Renal cortical epithelial cell (primary cell): ENCODE results near the gene LGR5. TPM values are rescaled to one million over a fixed set of nuclear protein-coding genes. Genes with fewer than 3 reads are reported as not detected.
"Not testable (repeated sequence)": the region's sequence is repeated elsewhere in the genome, so short reads cannot be mapped to it uniquely, and the experiment has no call there.

Experiments used
- DNase-seq: peaks from one replicate; pipeline ENCODE4 v3.0.0-alpha.2; 2011; ENCODE audit warnings: low read depth
- total RNA-seq: library from RNA; depleted of rRNA; stranded (reverse); fragments of >200 nt; gene quantifications from 2 replicates; pipeline ENCODE4 v1.2.3, GENCODE V29; 2014

Gene LGR5
- total RNA-seq, 1 donor from 2014 or later, result 0.05 TPM

DNA sequence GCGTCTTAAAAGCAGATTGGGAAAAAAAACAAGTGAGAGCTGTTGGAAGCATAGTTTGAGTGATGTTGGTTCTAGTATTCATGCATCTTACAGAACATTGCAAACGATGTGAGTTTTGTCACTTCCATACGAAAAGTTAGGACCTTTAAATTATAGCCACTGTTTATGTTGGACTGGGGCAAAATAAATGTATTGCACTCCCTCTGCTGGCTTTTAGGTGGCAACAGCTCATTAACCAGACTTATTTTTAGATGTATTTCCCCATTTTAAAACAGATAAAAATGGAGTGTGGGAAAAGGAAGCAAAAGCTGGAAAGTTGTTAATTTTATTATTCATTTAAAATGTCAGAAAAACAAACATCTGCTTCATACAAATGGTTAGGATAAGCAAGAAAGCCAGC, 111.9 kb downstream of the LGR5 start:
- peak; percentile 51 for DNase-seq

- no peak for DNase-seq
These were observed 113.3 kb downstream of the LGR5 start for GRCh38 chr12:71552728-71553501.

DNA sequence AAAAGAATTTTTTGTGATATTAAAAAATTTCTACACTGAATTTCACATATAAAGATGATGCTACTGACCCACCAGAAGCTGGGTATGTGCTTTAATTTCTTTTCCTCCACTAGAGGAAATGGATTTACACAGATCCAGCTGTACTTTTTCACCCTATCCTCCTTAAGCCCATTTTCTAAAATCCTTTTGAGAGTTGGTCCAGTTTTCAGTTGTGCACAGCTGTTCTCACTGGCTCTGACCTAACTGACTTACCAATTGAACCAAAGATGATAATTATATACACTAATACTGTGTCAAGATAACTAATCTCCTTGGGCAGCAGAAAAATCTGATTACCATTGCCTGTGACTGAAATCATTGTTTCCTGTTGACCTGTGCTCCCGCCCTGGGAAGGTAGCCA, 115.6 kb downstream of the LGR5 start:
- DNase-seq, result no peak

DNA sequence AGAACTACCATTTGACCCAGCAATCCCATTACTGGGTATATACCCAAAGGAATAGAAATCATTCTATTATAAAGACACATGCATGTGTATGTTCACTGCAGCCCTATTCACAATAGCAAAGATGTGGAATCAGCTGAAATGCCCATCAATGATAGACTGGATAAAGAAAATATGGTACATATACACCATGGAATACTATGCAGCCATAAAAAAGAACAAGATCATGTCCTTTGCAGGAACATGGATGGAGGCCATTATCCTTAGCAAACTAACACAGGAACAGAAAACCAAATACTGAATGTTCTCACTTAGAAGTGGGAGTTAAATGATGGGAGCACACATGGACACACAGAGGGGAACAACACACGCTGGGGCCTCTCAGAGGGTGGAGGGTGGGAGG, 116.2 kb downstream of the LGR5 start:
- not testable (repeated sequence) for DNase-seq

- DNase-seq, result no peak
These were observed 116.8 kb downstream of the LGR5 start for GRCh38 chr12:71556448-71556847.

GRCh38 chr12:71556875-71557274, 117.3 kb downstream of the LGR5 start:
- peak; percentile 92 for DNase-seq

DNA sequence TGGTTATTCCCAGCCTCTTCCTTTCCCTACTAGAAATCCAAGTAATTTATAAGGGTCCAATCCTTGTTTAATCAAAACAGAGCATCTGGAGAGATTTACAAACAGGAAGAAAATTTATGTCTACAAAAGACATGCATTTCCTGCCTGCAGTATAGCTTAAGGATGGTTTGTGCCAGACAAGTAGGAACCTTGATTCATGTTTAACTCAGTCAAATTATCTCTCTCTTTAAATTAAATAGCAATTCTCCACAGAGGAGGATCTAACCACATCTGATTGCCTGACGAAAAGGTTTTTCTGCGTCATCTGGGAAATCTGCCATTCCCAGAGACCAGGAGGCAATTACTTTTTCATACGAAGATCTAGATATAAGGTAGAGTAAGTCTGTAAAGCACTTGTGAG, 118.8 kb downstream of the LGR5 start:
- no peak for DNase-seq

DNA sequence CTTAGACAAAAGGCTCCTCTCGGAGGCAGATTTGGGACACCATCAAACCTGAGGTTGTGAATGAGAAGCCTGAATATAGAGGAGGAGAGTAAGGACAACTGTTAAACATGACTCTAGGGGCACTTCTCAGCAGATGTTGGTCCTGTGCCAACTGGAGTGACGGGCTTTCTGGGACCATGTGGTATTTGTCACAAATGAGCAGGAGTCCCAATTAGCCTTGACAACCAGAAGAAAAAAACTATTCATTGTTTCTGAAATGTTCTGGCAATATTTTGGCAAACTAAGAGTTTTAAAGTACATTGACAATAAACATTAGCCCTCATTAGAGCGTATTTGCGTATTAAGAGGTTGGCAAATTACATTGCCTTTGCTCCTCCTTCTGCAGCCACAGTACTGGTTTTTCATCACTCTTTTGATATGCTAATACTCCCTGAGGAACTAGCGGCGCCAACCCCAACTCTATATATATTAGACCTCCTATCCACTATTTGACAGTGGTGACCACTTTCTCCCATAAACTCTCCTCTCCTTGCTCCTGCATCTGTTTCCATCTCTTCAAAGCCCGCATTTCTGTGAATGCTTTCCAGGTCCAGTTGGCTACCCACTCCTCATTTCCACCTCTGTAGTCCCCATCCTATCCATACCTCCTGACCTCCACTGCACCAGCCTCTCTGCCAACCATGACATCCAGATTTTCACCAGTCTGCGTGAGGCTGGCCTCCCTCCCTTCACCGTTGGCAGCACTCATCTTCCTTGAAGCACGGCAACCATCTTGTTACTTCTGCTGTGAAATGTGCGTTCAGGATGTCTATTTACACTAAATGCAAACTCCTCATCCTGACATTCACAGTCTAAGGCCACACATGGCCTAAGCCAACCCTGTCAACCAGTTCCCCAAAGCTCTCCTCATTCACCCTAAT, 123.3 kb downstream of the LGR5 start:
- DNase-seq, result no peak

- DNase-seq, result no peak
These were observed 125.9 kb downstream of the LGR5 start for GRCh38 chr12:71565535-71565934.

DNA sequence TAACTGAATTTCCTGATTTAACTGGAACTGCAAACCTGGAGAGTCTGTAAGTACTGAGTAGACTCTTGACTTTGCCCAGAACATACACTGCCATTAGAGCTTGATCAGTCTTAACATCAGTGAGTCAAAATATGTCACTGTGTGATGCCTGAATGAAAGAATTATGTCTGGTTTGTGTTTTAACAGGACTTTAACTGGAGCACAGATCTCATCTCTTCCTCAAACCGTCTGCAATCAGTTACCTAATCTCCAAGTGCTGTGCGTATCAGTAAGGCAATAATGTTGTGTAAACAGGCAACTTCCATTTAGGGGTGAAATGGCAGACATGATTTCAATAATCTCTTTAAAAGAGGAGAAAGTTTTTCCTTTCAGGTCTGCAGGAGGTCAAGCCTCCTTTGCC, 127.1 kb downstream of the LGR5 start:
- no peak for DNase-seq

DNA sequence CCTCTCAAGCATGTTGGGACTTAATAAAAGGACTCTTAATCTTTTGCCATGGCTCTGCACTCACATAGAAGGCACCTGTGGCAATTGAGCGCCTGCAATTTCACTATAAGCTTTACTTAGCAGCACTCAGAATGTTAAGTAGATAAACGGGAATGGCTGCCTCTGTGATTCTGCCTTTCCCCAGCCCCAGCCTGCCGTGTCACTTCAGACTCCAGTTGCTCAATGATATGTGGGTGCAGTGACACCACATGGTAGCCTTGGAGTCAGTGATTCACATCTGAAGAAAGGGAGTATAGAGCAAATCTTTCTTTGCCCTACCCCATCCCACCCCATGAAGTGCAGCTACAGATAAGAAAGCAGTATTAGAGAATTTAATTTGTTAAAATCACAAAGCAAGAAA, 127.9 kb downstream of the LGR5 start:
- no peak for DNase-seq

DNA sequence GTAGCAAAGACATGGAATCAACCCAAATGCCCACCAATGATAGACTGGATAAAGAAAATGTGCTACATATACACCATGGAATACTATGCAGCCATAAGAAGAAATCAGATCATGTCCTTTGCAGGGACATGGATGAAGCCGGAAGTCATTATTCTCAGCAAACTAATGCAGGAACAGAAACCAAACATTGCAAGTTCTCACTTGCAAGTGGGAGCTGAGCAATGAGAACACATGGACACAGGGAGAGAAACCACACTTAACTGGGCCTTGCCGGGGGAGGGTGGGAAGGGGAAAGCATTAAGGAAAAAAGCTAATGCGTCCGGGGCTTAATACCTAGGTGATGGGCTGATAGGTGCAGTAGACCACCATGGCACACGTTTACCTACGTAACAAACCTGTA, 130.3 kb downstream of the LGR5 start:
- DNase-seq, result not testable (repeated sequence)

- no peak for DNase-seq
These were observed 136.9 kb downstream of the LGR5 start for GRCh38 chr12:71576496-71576895.

DNA sequence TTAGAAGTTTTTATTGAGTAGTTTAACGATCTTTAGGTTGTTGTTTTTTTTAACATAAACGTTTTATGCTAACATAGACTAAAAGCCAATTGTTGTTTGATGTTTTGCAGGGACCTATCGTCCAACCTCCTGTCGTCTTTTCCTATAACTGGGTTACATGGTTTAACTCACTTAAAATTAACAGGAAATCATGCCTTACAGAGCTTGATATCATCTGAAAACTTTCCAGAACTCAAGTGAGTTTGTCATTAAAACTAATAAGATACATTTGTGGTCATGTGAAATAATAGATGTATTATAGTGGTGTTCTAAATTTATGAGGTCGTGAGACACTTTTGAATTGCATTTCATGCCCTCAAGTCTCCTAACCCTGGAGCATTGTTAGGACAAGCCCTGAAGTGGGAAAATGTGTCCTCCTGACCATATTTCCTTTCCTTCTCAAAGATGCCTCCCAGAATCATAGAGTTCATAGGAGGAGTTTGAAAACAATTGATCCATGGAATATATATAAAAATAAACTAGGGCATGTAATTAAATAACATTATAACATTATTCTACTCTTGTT, 139.2 kb downstream of the LGR5 start:
- DNase-seq, result no peak

DNA sequence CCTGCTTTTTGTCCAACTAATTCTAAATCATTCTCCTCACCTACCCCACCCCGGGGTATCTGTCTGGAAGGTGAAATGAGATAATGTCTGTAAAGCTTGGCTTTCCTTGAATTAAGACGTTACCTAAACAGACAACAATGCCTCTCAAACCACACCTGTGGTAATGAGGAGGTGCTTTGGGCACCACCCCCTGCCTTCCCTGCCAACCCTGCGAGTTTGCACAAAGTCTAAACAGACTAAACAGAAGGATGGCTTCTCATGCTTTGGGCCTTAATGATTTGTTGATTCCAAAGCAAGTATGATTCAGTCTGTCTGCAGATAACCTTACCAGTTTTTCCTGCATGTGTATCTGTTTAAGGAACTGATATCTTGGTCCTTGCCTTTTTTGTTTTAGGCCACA, 141.6 kb downstream of the LGR5 start:
- peak; percentile 40 for DNase-seq

GRCh38 chr12:71582925-71583324, 143.3 kb downstream of the LGR5 start:
- DNase-seq, result no peak

DNA sequence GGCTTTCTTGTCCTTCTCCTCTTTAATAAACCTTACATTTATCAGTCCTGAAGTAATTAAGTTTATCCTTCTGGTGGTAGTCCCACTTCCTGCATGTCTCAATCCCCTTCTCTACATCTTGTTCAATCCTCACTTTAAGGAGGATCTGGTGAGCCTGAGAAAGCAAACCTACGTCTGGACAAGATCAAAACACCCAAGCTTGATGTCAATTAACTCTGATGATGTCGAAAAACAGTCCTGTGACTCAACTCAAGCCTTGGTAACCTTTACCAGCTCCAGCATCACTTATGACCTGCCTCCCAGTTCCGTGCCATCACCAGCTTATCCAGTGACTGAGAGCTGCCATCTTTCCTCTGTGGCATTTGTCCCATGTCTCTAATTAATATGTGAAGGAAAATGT, 144.8 kb downstream of the LGR5 start:
- DNase-seq, result no peak

GRCh38 chr12:71585218-71585617, 145.6 kb downstream of the LGR5 start:
- DNase-seq, result no peak

DNA sequence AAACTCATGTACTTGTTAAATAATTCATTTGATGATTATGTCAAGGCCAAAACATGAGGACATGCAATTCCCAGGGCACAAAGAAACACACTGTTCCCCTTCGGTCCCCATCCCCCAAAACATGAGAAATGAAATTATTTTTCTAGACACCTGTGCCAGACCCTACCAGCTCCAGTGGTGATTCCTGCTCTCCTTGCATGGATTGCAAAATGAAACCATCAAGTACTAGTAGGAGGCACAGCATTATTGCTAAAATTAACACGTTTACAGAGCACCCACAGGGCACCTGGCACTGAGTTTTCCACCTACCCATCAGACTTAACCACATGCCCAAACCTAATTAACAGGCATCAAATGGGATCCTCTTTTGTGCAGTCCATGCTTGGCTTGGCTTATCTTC, 147.4 kb downstream of the LGR5 start:
- no peak for DNase-seq

GRCh38 chr12:71589478-71589881, 149.9 kb downstream of the LGR5 start:
- peak; percentile 16 for DNase-seq

- no peak for DNase-seq
These were observed 152.0 kb downstream of the LGR5 start for GRCh38 chr12:71591601-71592000.

DNA sequence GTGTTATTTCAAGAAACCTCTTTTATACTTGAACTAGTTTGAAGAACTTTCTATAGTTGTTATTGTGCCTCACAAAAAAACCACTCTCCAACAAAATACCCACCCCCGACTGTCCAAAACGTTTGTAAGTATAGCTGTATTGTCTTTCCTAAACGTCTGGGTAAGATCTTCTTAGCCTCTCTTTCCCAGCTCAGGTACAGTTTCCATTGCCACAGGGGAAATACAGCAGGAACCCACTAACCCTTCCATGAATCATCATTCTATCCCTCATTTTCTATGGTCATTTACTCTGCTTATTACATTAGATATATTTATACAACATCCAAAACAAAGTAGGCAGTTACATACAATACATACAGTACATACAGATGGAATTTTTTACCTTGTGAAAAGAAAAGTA, 153.2 kb downstream of the LGR5 start:
- no peak for DNase-seq
